ENCODE data around the gene B3GALT4. TPM values are rescaled to one million over a fixed set of nuclear protein-coding genes. Genes with fewer than 3 reads are reported as not detected.

B3GALT4 gene
- total RNA-seq, 3 donors from 2014 or later, result 21.6 to 41.7 (median 24.2) TPM

DNA sequence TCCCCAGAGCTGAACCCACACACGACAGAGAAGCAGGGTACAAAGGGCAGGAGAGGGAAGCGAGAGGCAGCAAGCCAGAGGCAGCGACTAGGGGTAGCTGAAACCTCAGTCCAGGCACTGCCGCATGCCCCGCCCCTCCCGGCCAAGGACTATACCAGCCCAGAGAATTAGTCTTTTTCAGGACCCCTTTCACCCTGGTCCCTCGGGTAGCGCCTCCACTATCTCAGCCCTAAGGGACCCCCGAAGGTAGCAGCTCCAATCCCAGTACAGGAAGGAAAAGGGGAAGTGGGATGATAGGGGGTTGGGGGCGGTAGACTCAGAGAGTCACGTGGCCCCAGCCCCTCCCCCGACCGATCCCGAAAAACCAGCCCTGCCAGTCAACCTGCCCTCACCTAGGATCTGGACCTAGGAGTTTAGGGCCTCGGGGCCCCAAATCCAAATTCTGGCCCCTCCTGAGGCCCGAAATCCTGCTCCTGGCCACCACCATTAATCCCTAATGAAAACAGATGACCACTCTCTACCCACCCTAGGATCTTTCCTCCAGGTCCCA is 20.6 kb downstream of the B3GALT4 start:
- TF ChIP-seq CTCF (IDR thresholded peaks at IDR 0.05), result no peak
- DNase-seq (peak; percentile 77 to 79 (median 78)), ATAC-seq (peak; percentile 12)
- Histone ChIP-seq H3K9me3 (no peaks in the 10 kb centered on the region), H3K4me1 (ENCODE audit: low read depth) (peaks cover 17% of the 10 kb centered on the region), H3K4me3 (no peak overlapping the region), H3K36me3 (ENCODE audit: low read depth) (no peaks in the 10 kb centered on the region)
- intact Hi-C loops (cut with DNase I, micrococcal nuclease), result no loop called here

- Histone ChIP-seq H3K4me3 (peak overlapping the region; percentile 49), H3K4me1 (ENCODE audit: low read depth) (peaks cover 17% of the 10 kb centered on the region), H3K9me3 (no peaks in the 10 kb centered on the region), H3K36me3 (ENCODE audit: low read depth) (no peaks in the 10 kb centered on the region)
- ATAC-seq (peak; percentile 47), DNase-seq (peak; percentile 70 to 80 (median 76))
- TF ChIP-seq CTCF (IDR thresholded peaks at IDR 0.05), result no peak
- intact Hi-C loops (cut with DNase I, micrococcal nuclease), result no loop called here
Measured at GRCh38 chr6:33297956-33298772, 21.2 kb downstream of the B3GALT4 start.

DNA sequence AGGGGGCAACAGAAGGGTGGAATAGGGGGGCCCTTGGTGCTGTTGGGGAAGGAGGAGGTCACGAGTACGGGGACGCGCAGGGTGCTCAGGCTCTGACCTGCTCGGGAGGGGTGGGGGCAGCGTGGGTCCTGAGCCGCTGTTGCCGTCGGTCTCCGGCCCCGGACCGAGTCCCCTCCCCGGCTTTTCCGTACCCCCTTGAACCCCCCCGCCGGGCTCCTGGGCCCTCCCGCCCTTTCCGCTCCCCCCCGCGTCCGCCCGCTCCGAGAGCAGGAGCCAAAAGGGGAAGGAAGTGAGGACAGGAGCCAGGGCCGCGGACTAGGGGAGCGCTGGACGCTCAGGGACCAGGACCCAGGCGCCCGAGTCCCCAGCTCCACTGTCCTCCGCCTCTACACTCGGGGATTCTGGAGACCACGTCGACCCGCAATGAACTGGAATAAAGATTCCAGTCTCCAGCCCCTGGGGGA is 21.9 kb downstream of the B3GALT4 start, which contains the start of gene RGL2:
RGL2 (minus strand) TSS at position 170 of the 464 bp plus-strand sequence. CDS start 332 bp downstream, outside the sequence.
- TF ChIP-seq CTCF (IDR thresholded peaks at IDR 0.05), result no peak
- Histone ChIP-seq H3K9me3 (no peaks in the 10 kb centered on the region), H3K4me3 (peak within 1 kb of the TSS; percentile 49), H3K36me3 (ENCODE audit: low read depth) (no peaks in the 10 kb centered on the region), H3K4me1 (ENCODE audit: low read depth) (peaks cover 17% of the 10 kb centered on the region)
- ATAC-seq (peak; percentile 71), DNase-seq (peak; percentile 84 to 93 (median 87))
- intact Hi-C loops (cut with DNase I, micrococcal nuclease), result no loop called here

GRCh38 chr6:33299237-33299944 is 22.5 kb downstream of the B3GALT4 start:
- intact Hi-C loops (cut with DNase I, micrococcal nuclease), result no loop called here
- DNase-seq, result peak; percentile 94 to 95 (median 95)
- peak overlapping the region; percentile 49 for H3K4me3 ChIP-seq
- peaks cover 17% of the 10 kb centered on the region for H3K4me1 ChIP-seq (ENCODE audit: low read depth)
- no peaks in the 10 kb centered on the region for H3K9me3 ChIP-seq
- peak; percentile 84 for ATAC-seq
- peak; percentile 73 for TF ChIP-seq CTCF (IDR thresholded peaks at IDR 0.05)
- peaks cover 4% of the 10 kb centered on the region for H3K36me3 ChIP-seq (ENCODE audit: low read depth)

GRCh38 chr6:33301877-33302276 is 25.0 kb downstream of the B3GALT4 start:
- intact Hi-C loops (cut with DNase I, micrococcal nuclease), result no loop called here
- no peaks in the 10 kb centered on the region for H3K9me3 ChIP-seq
- peaks cover 5% of the 10 kb centered on the region for H3K36me3 ChIP-seq (ENCODE audit: low read depth)
- ATAC-seq, result no peak
- TF ChIP-seq CTCF (IDR thresholded peaks at IDR 0.05), result no peak
- no peak for DNase-seq
- H3K4me3 ChIP-seq, result no peak overlapping the region
- H3K4me1 ChIP-seq (ENCODE audit: low read depth), result peaks cover 17% of the 10 kb centered on the region
